ENCODE data around the gene DOP1B. TPM values are rescaled to one million over a fixed set of nuclear protein-coding genes. Genes with fewer than 3 reads are reported as not detected.
A peak's percentile ranks its signal among the peaks of the same experiment; 100 is the strongest.

Gene DOP1B
- total RNA-seq, 1 experiment from 2014 or later = 15.1 TPM

- Histone ChIP-seq H3K79me2 (ENCODE audit: low read depth) (no peaks in the 10 kb centered on the region), H2AFZ (no peak overlapping the region), H3K9me3 (ENCODE audit: insufficient read depth, low read depth) (no peaks in the 10 kb centered on the region), H3K4me2 (no peak overlapping the region), H4K20me1 (ENCODE audit: insufficient read depth) (no peaks in the 10 kb centered on the region), H3K27me3 (ENCODE audit: insufficient read depth, low read depth) (no peaks in the 10 kb centered on the region), H3K27ac (no peak overlapping the region), H3K9me2 (ENCODE audit: insufficient read depth) (no peaks in the 10 kb centered on the region), H3K4me1 (replicated peaks; ENCODE audit: insufficient read depth) (peaks cover 49% of the 10 kb centered on the region), H3F3A (ENCODE audit: insufficient read depth, low read depth) (peaks cover 28% of the 10 kb centered on the region), H3K4me3 (no peak overlapping the region), H3K36me3 (ENCODE audit: low read depth) (no peaks in the 10 kb centered on the region)
- intact Hi-C loops (cut with micrococcal nuclease; ENCODE audit: unreplicated experiment) = no loop called here
- no TSS peak for BruUV-seq (replicated peaks)
- no peak for DNase-seq
- TF ChIP-seq CTCF (conservative IDR thresholded peaks at IDR 0.05) = no peak
- TF ChIP-seq EZH2 (IDR thresholded peaks at IDR 0.05; ENCODE audit: low read depth) = no peak
- ChIA-PET CTCF (no interaction called here), POLR2A (ENCODE audit: unreplicated experiment) (no interaction called here)
These were observed 30.1 kb downstream of the DOP1B start for GRCh38 chr21:36186506-36187399.

GRCh38 chr21:36188081-36188681 lies 31.6 kb downstream of the DOP1B start:
- Histone ChIP-seq H3K4me1 (replicated peaks; ENCODE audit: insufficient read depth) (peaks cover 50% of the 10 kb centered on the region), H3K27me3 (ENCODE audit: insufficient read depth, low read depth) (no peaks in the 10 kb centered on the region), H3K9me3 (ENCODE audit: insufficient read depth, low read depth) (no peaks in the 10 kb centered on the region), H3F3A (ENCODE audit: insufficient read depth, low read depth) (peaks cover 30% of the 10 kb centered on the region), H3K4me3 (peak overlapping the region; percentile 37; the same call in 1 of the 2 replicates), H3K4me2 (peak overlapping the region; percentile 71), H4K20me1 (ENCODE audit: insufficient read depth) (no peaks in the 10 kb centered on the region), H3K27ac (peak overlapping the region; percentile 60), H3K79me2 (ENCODE audit: low read depth) (no peaks in the 10 kb centered on the region), H2AFZ (no peak overlapping the region; the same call in 1 of the 2 replicates), H3K9me2 (ENCODE audit: insufficient read depth) (no peaks in the 10 kb centered on the region), H3K36me3 (ENCODE audit: low read depth) (no peaks in the 10 kb centered on the region)
- BruUV-seq (replicated peaks) = no TSS peak
- no peak for TF ChIP-seq EZH2 (IDR thresholded peaks at IDR 0.05; ENCODE audit: low read depth)
- no peak for TF ChIP-seq CTCF (conservative IDR thresholded peaks at IDR 0.05)
- peak; percentile 81 to 93 for DNase-seq
- intact Hi-C loops (cut with micrococcal nuclease; ENCODE audit: unreplicated experiment) = loop anchor here (1.0 to 2.0 kb wide), 3 partner anchors 15 to 32 kb away; partner anchors contain the start of gene DOP1B
- CTCF ChIA-PET = interaction anchor here (0.6 to 1.1 kb wide), 2 partner anchors 15 to 47 kb away, joined by 3 to 5 read pairs; no protein-coding TSS in a partner anchor
- POLR2A ChIA-PET (ENCODE audit: unreplicated experiment) = interaction anchor here (0.6 to 0.7 kb wide), 3 partner anchors 14 to 1376 kb away, joined by 4 to 5 read pairs (median 5); no protein-coding TSS in a partner anchor

GRCh38 chr21:36188937-36189336 lies 32.3 kb downstream of the DOP1B start:
- TF ChIP-seq EZH2 (IDR thresholded peaks at IDR 0.05; ENCODE audit: low read depth) (no peak), CTCF (conservative IDR thresholded peaks at IDR 0.05) (no peak)
- H3F3A ChIP-seq (ENCODE audit: insufficient read depth, low read depth) = peaks cover 30% of the 10 kb centered on the region
- no peak overlapping the region for H2AFZ ChIP-seq
- intact Hi-C loops (cut with micrococcal nuclease; ENCODE audit: unreplicated experiment) = loop anchor here (1.0 to 2.0 kb wide), 3 partner anchors 14 to 33 kb away; partner anchors contain the start of gene DOP1B
- H3K9me2 ChIP-seq (ENCODE audit: insufficient read depth) = no peaks in the 10 kb centered on the region
- H4K20me1 ChIP-seq (ENCODE audit: insufficient read depth) = no peaks in the 10 kb centered on the region
- no TSS peak for BruUV-seq (replicated peaks)
- peak overlapping the region; percentile 71 for H3K4me2 ChIP-seq
- H3K27ac ChIP-seq = peak overlapping the region; percentile 60
- H3K9me3 ChIP-seq (ENCODE audit: insufficient read depth, low read depth) = no peaks in the 10 kb centered on the region
- H3K4me1 ChIP-seq (replicated peaks; ENCODE audit: insufficient read depth) = peaks cover 54% of the 10 kb centered on the region
- H3K79me2 ChIP-seq (ENCODE audit: low read depth) = no peaks in the 10 kb centered on the region
- no peaks in the 10 kb centered on the region for H3K27me3 ChIP-seq (ENCODE audit: insufficient read depth, low read depth)
- peak overlapping the region; percentile 37; the same call in 1 of the 2 replicates for H3K4me3 ChIP-seq
- H3K36me3 ChIP-seq (ENCODE audit: low read depth) = no peaks in the 10 kb centered on the region
- no peak for DNase-seq
- POLR2A ChIA-PET (ENCODE audit: unreplicated experiment) = no interaction called here
- CTCF ChIA-PET = interaction anchor here (0.7 kb wide), 1 partner anchor 131 kb away, joined by 3 read pairs; the partner anchor contains the start of gene MORC3

All from PC-9 (cell line).